ENCODE results near the gene CAT.

Gene CAT

DNA sequence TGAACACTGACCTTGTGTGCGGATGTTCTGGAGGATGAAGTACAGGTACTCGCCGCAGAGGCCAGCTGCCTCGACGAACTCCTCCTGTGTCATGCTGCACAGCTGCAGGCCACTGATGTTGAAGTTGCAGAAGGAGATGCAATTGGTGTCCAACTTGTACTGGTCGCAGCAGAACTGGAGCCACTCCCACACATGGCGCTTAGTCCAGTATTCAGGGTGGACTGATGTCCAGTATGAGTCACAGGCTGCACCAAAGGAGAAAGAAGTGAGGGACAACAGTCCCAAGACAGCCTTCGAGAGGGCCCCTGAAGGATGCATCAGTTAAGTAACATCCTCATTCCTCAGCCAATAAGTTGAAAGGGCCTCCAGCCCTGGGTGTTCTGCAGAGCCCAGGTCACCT lies 54.7 kb downstream of the CAT start:
- Histone ChIP-seq H3K27ac (no peak overlapping the region), H3K9me3 (ENCODE audit: severe bottlenecking) (no peaks in the 10 kb centered on the region), H3K36me3 (no peaks in the 10 kb centered on the region), H3K4me3 (ENCODE audit: low read depth, low read length) (no peak overlapping the region), H3K27me3 (ENCODE audit: insufficient read depth, low read depth, severe bottlenecking) (no peaks in the 10 kb centered on the region)
- TF ChIP-seq, protein P1, sequence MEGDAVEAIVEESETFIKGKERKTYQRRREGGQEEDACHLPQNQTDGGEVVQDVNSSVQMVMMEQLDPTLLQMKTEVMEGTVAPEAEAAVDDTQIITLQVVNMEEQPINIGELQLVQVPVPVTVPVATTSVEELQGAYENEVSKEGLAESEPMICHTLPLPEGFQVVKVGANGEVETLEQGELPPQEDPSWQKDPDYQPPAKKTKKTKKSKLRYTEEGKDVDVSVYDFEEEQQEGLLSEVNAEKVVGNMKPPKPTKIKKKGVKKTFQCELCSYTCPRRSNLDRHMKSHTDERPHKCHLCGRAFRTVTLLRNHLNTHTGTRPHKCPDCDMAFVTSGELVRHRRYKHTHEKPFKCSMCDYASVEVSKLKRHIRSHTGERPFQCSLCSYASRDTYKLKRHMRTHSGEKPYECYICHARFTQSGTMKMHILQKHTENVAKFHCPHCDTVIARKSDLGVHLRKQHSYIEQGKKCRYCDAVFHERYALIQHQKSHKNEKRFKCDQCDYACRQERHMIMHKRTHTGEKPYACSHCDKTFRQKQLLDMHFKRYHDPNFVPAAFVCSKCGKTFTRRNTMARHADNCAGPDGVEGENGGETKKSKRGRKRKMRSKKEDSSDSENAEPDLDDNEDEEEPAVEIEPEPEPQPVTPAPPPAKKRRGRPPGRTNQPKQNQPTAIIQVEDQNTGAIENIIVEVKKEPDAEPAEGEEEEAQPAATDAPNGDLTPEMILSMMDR (IDR thresholded peaks at IDR 0.05; ENCODE audit: low read depth, low read length): no peak
- DNase-seq: no peak

DNA sequence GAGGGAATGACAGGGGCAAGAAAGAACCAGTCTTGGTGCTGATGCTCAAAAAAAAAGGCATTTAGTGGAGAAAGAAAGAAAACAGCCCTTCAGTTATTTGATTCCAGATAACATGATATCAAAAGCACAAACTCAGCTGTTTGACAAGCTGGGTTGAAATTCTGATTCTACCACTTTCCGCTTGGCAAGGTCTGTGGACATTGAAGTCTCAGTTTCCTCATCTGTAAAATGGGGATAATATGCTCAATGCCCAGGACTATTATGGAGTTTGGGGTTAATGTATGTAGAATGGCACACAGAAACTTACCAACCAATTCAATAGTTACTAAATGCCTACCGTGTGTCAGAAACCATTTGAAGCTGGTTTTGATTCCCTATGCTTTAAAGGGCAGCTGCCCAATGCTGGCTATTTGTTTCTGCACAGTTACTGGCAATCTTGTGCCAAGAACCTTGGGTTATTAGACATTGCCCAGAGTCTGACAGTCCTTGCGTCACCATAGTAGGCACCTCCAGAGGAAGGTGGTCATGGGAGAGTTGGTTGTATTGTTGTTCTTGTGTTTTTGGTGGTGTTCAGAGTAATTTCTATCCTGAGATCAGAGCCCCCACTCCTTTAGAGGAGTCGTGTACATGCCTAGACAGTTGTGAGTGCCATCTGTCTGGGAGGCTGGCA lies 55.3 kb downstream of the CAT start:
- no peak for DNase-seq
- Histone ChIP-seq H3K9me3 (ENCODE audit: severe bottlenecking) (no peaks in the 10 kb centered on the region), H3K27ac (no peak overlapping the region), H3K27me3 (ENCODE audit: insufficient read depth, low read depth, severe bottlenecking) (no peaks in the 10 kb centered on the region), H3K4me3 (ENCODE audit: low read depth, low read length) (no peak overlapping the region), H3K36me3 (no peaks in the 10 kb centered on the region)
- TF ChIP-seq, protein P1 (IDR thresholded peaks at IDR 0.05; ENCODE audit: low read depth, low read length): no peak

DNA sequence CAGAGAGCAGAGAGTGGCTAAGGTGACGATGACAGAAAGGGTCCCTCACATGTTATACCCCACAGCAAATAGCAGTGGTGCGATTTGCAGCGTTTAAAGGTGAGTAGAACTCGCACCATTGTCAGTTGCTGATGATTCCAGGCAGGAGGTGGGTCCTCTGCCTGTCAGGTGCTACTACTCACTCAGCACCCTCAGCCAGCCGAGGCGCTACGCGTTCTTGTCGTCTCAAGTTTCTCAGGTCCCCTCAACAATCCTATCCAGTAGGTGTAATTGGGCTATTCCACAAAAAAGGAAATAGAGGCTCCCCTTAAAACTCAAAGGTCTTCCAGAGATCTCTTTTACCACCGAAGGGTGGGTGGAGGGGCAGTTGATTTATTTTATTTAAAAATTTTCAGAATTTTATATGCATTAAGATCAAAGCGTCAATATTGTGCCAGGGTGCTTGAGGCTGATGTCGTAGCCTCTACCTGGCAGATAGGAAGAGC lies 56.5 kb downstream of the CAT start:
- no peak for DNase-seq
- Histone ChIP-seq H3K27me3 (ENCODE audit: insufficient read depth, low read depth, severe bottlenecking) (no peaks in the 10 kb centered on the region), H3K4me3 (ENCODE audit: low read depth, low read length) (no peak overlapping the region), H3K36me3 (no peaks in the 10 kb centered on the region), H3K9me3 (ENCODE audit: severe bottlenecking) (no peaks in the 10 kb centered on the region), H3K27ac (no peak overlapping the region)
- TF ChIP-seq, protein P1 (IDR thresholded peaks at IDR 0.05; ENCODE audit: low read depth, low read length): no peak

DNA sequence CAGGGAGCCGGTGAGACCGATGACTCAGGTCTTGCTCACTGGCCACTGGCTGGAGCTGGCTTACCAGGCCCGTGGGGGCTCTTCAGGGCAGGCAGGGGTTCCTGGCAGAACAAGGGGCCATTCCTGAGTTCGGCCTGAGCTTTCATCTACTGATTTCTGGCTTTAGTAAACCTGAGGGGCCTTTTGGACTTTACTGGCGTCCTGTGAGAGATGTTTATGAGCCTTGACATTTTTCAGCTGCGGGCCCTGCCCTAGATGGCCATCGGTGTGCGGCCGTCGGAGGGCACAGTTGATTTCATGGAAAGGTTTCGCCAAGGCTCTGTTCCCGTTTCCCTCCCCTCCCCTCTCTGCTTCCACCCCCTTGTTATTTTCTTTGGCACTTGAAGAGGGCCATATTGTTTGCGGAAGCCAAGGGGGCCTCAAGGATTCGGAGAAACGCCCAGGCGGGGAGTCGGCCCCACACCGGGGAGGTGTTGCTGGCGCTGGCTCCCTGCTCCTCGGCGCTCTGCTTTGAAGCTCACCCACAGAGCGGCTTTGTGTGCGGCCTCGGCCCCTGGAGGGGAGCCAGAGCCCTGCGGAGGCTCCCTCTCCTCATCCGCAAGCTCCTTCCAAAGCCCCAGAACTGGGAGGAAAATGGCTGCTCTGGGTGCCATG lies 57.1 kb downstream of the CAT start:
- DNase-seq: no peak
- TF ChIP-seq, protein P1 (IDR thresholded peaks at IDR 0.05; ENCODE audit: low read depth, low read length): no peak
- H3K27ac ChIP-seq: no peak overlapping the region
- no peaks in the 10 kb centered on the region for H3K36me3 ChIP-seq
- no peaks in the 10 kb centered on the region for H3K27me3 ChIP-seq (ENCODE audit: insufficient read depth, low read depth, severe bottlenecking)
- H3K9me3 ChIP-seq (ENCODE audit: severe bottlenecking): no peaks in the 10 kb centered on the region
- no peak overlapping the region for H3K4me3 ChIP-seq (ENCODE audit: low read depth, low read length)

DNA sequence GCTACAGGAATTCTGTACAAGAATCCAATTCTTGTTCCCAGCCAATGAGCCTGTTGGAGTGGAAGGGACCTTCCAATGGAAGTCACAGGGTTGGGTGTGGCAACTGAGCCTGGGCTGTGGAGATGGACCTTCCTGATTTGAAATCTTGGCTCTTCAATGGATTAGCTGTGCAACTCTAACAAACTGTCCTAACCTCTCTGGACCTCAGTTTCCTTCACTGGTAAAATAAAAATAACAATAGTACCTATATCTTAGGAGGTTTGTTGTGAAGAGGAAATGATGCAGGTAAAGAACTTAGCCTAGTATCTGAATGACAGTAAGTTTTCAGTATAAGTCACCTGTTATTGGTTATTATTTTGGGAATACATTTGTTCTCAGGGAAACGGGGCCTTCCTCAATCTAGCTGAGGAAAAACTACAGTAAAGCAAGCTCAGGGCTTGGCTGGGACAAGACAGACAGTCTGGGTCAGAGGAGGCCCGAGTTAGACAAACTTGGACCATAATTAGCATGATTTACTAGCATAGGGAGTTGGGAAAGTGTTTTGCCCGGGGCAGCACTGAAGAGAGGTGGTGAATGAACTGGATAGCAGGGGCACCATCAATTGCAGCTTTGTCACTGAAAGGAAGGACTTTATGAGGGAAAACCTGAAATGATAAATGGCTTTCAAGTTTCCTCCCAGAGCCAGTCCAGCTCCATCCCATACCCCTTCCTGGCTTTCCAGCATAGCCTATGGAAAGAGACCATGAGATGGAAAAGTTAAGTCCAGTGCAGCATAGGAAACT lies 61.2 kb downstream of the CAT start:
- Histone ChIP-seq H3K27me3 (ENCODE audit: insufficient read depth, low read depth, severe bottlenecking) (no peaks in the 10 kb centered on the region), H3K36me3 (no peaks in the 10 kb centered on the region), H3K9me3 (ENCODE audit: severe bottlenecking) (no peaks in the 10 kb centered on the region), H3K4me3 (ENCODE audit: low read depth, low read length) (no peak overlapping the region), H3K27ac (no peak overlapping the region)
- no peak for DNase-seq
- TF ChIP-seq, protein P1 (IDR thresholded peaks at IDR 0.05; ENCODE audit: low read depth, low read length): no peak
